ENCODE measurements around the gene PAK1.

- TF ChIP-seq CTCF (IDR thresholded peaks at IDR 0.05) (no peak), ZFX (IDR thresholded peaks at IDR 0.05; ENCODE audit: borderline replicate concordance) (no peak)
These were observed 13.9 kb upstream of the PAK1 start for GRCh38 chr11:77487790-77488189.
